H9 (cell line): Measurements from ENCODE around the gene CHD9NB. TPM values are rescaled to one million over a fixed set of nuclear protein-coding genes. Genes with fewer than 3 reads are reported as not detected.

ENCODE experiments used
- DNase-seq: peaks from one replicate; pipeline ENCODE4 v3.0.0-alpha.2; 2017
- H2AFZ ChIP-seq: one replicate; pipeline ENCODE4 v1.6.1; 2013; ENCODE audit warnings: mild to moderate bottlenecking, low read length, control low read depth, moderate library complexity
- H2AK5ac ChIP-seq: 2 replicates; pipeline ENCODE4 v1.6.1; 2013; ENCODE audit warnings: low read length, control low read depth, mixed read lengths; ENCODE audit not compliant: insufficient read length
- H2BK120ac ChIP-seq: one replicate; pipeline ENCODE4 v1.6.1; 2013; ENCODE audit warnings: low read depth, mild to moderate bottlenecking, low read length, control low read depth, inconsistent platforms; ENCODE audit not compliant: poor library complexity, severe bottlenecking
- H2BK12ac ChIP-seq: 2 replicates; pipeline ENCODE4 v1.6.1; 2013; ENCODE audit warnings: low read length, control low read depth, mixed read lengths, low read depth; ENCODE audit not compliant: insufficient read length
- H2BK15ac ChIP-seq: 2 replicates; pipeline ENCODE4 v1.6.1; 2013; ENCODE audit warnings: low read depth, low read length, control low read depth
- H2BK20ac ChIP-seq: one replicate; pipeline ENCODE4 v1.6.1; 2013; ENCODE audit warnings: low read depth, mild to moderate bottlenecking, low read length, control low read depth, inconsistent platforms; ENCODE audit not compliant: poor library complexity, severe bottlenecking
- H2BK5ac ChIP-seq: 2 replicates; pipeline ENCODE4 v1.6.1; 2013; ENCODE audit warnings: low read length, control low read depth, mixed read lengths; ENCODE audit not compliant: insufficient read length
- H3K14ac ChIP-seq: 2 replicates; pipeline ENCODE4 v1.6.1; 2013; ENCODE audit warnings: low read length, control low read depth; ENCODE audit not compliant: insufficient read depth
- H3K18ac ChIP-seq: 2 replicates; pipeline ENCODE4 v1.6.1; 2013; ENCODE audit warnings: low read depth, mild to moderate bottlenecking, mixed read lengths, low read length, control low read depth; ENCODE audit not compliant: insufficient read length
- H3K23ac ChIP-seq: 2 replicates; pipeline ENCODE4 v1.6.1; 2013; ENCODE audit warnings: low read length, control low read depth, mixed read lengths, low read depth; ENCODE audit not compliant: insufficient read length
- H3K23me2 ChIP-seq: 2 replicates; pipeline ENCODE4 v1.6.1; 2013; ENCODE audit warnings: low read depth, mild to moderate bottlenecking, mixed read lengths, low read length, control low read depth; ENCODE audit not compliant: insufficient read length, poor library complexity, severe bottlenecking
- H3K27ac ChIP-seq: 2 replicates; pipeline ENCODE4 v1.5.1; 2013; ENCODE audit warnings: low read length, control low read depth, mixed read lengths, low read depth; ENCODE audit not compliant: insufficient read length
- H3K27me3 ChIP-seq: 2 replicates; pipeline ENCODE4 v1.6.1; 2013; ENCODE audit warnings: low read length, control low read depth, inconsistent platforms; ENCODE audit not compliant: insufficient read depth
- H3K4ac ChIP-seq: 2 replicates; pipeline ENCODE4 v1.6.1; 2013; ENCODE audit warnings: low read depth, mild to moderate bottlenecking, control low read depth, inconsistent platforms, low read length, moderate library complexity
- H3K4me1 ChIP-seq: 2 replicates; pipeline ENCODE4 v1.6.1; 2013; ENCODE audit warnings: low read length, control low read depth, inconsistent platforms; ENCODE audit not compliant: insufficient read depth
- H3K4me2 ChIP-seq: 2 replicates; pipeline ENCODE4 v1.6.1; 2013; ENCODE audit warnings: low read length, control low read depth, mixed read lengths; ENCODE audit not compliant: insufficient read length, insufficient read depth
- H3K56ac ChIP-seq: 2 replicates; pipeline ENCODE4 v1.6.1; 2013; ENCODE audit warnings: low read depth, mild to moderate bottlenecking, mixed read lengths, low read length, control low read depth; ENCODE audit not compliant: insufficient read length
- H3K79me1 ChIP-seq: 2 replicates; pipeline ENCODE4 v1.6.1; 2013; ENCODE audit warnings: low read depth, mild to moderate bottlenecking, moderate library complexity, low read length, control low read depth, inconsistent platforms; ENCODE audit not compliant: insufficient read depth, poor library complexity, severe bottlenecking
- H3K79me2 ChIP-seq: 2 replicates; pipeline ENCODE4 v1.6.1; 2013; ENCODE audit warnings: low read length, control low read depth, inconsistent platforms; ENCODE audit not compliant: insufficient read depth
- H3K9ac ChIP-seq: 2 replicates; pipeline ENCODE4 v1.6.1; 2013; ENCODE audit warnings: low read length, control low read depth, mixed read lengths; ENCODE audit not compliant: insufficient read length; ENCODE audit errors: extremely low read depth
- H3K9me3 ChIP-seq: one replicate; pipeline ENCODE4 v1.6.1; 2013; ENCODE audit warnings: low read depth, low read length, inconsistent platforms; ENCODE audit not compliant: control insufficient read depth
- H3T11ph ChIP-seq: one replicate; pipeline ENCODE4 v1.6.1; 2013; ENCODE audit warnings: mild to moderate bottlenecking, low read length, control low read depth, inconsistent platforms
- H4K20me1 ChIP-seq: one replicate; pipeline ENCODE4 v1.6.1; 2013; ENCODE audit not compliant: control insufficient read depth, insufficient read length, insufficient read depth
- H4K5ac ChIP-seq: 2 replicates; pipeline ENCODE4 v1.6.1; 2013; ENCODE audit warnings: low read depth, mild to moderate bottlenecking, mixed read lengths, low read length, control low read depth; ENCODE audit not compliant: insufficient read length
- H4K8ac ChIP-seq: replicated peaks from 2 replicates; pipeline ENCODE4 v1.6.1; 2013; ENCODE audit warnings: low read length, control low read depth, mixed read lengths, low read depth; ENCODE audit not compliant: insufficient read length
- H4K91ac ChIP-seq: 2 replicates; pipeline ENCODE4 v1.6.1; 2013; ENCODE audit warnings: low read depth, mild to moderate bottlenecking, moderate library complexity, mixed read lengths, low read length, control low read depth; ENCODE audit not compliant: insufficient read length
- H3K27ac Mint-ChIP-seq, 3 experiments: 2 replicates in 2 of 3; 3 replicates in 1 of 3; pipeline ENCODE4 v1.8.0; 2020 to 2021; ENCODE audit warnings: mixed read lengths in 3 of 3, mild to moderate bottlenecking in 1 of 3, moderate library complexity in 1 of 3
- H3K27me3 Mint-ChIP-seq: 2 replicates; pipeline ENCODE4 v1.8.0; 2021; ENCODE audit warnings: low read depth, mild to moderate bottlenecking, moderate library complexity, mixed read lengths
- H3K36me3 Mint-ChIP-seq, 3 experiments: 2 replicates in 2 of 3; 3 replicates in 1 of 3; pipeline ENCODE4 v1.8.0; 2020 to 2021; ENCODE audit warnings: low read depth in 3 of 3, mixed read lengths in 3 of 3; ENCODE audit not compliant: insufficient read depth in 1 of 3
- H3K4me1 Mint-ChIP-seq, 2 experiments: 2 replicates each; pipeline ENCODE4 v1.8.0; 2020; ENCODE audit warnings: mixed read lengths in 2 of 2
- H3K4me3 Mint-ChIP-seq, 2 experiments: 2 replicates in 1 of 2; 3 replicates in 1 of 2; pipeline ENCODE4 v1.8.0; 2020 to 2021; ENCODE audit warnings: mild to moderate bottlenecking in 2 of 2, mixed read lengths in 2 of 2, moderate library complexity in 1 of 2
- H3K9me3 Mint-ChIP-seq, 2 experiments: 2 replicates in 1 of 2; 3 replicates in 1 of 2; pipeline ENCODE4 v1.8.0; 2020; ENCODE audit warnings: mild to moderate bottlenecking in 2 of 2, mixed read lengths in 2 of 2, moderate library complexity in 1 of 2
- CTCF ChIP-seq: fragments of 200-600 bp; sonication (generic); conservative IDR thresholded peaks from 3 replicates; pipeline ENCODE4 v1.8.0; 2021; ENCODE audit warnings: antibody characterized with exemption, mild to moderate bottlenecking
- WGBS: extraction: QIAGEN DNeasy Blood & Tissue Kit; methylation state at CpG from one replicate; pipeline ENCODE4 v1.1.7; 2013; ENCODE audit warnings: missing lambda C conversion rate, low lambda C conversion rate, mixed read lengths; ENCODE audit not compliant: insufficient read length; ENCODE audit errors: extremely low coverage; 5-methylcytosine and 5-hydroxymethylcytosine counted together
- total RNA-seq: library from RNA; stranded (reverse); gene quantifications from 2 replicates; pipeline ENCODE4 v1.2.1, GENCODE V29; 2021

CHD9NB gene
- total RNA-seq, 1 experiment from 2014 or later, result 3.3 TPM

DNA sequence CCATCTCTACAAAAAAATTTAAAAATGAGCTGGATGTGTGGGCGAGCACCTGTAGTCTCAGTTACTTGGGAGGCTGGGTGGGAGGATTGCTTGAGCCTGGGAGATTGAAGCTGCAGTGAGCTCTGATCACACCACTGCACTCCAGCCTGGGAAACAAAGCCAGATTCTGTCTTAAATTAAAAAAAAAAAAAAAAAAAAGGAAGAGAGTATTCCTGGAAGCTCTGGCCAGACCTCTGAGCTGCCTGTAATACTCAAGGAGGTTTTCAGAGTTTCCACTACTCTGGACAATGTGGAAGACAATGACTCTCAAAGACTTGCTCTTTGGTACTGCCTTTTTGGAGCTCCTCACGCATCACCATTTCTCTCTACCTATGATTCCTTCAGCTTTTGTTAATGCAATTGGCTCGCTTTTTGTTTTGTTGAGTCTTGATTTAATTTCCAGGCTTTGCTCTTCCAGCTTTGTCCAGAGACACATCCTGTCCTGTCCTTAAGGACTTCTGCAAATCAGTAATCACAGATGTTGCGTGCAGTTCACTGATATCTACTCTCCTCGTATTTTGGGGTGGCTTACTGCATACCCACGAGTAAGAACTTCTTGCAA is 12.9 kb upstream of the CHD9NB start:
- H3K36me3 Mint-ChIP-seq, result peaks cover 0 to 16% (median 4%) of the 10 kb centered on the region in 3 experiments; a peak in 4 of 7 replicates
- no peak overlapping the region for H2AFZ ChIP-seq

More for the DNA sequence above, 12.9 kb upstream of the CHD9NB start:
- H2BK20ac ChIP-seq, result no peak overlapping the region
- no peak overlapping the region for H3K4me2 ChIP-seq
- H4K5ac ChIP-seq, result peak overlapping the region; percentile 59
- H3K9me3 Mint-ChIP-seq, result no peaks in the 10 kb centered on the region
- H3K4me1 Mint-ChIP-seq, result peaks cover 17 to 20% of the 10 kb centered on the region in 2 experiments
- no peak overlapping the region for H3K14ac ChIP-seq
- no peaks in the 10 kb centered on the region for H3K4me1 ChIP-seq
- peak overlapping the region in 2 of 3 experiments; percentile 50 to 77; a peak in 2 of 7 replicates for H3K27ac Mint-ChIP-seq
- H3K79me2 ChIP-seq, result no peaks in the 10 kb centered on the region; the same call in none of the 2 replicates
- no peaks in the 10 kb centered on the region for H3K27me3 ChIP-seq
- no CpG with 5 or more reads among the region's 6 CpGs for WGBS
- no peak overlapping the region for H2BK15ac ChIP-seq
- H3K79me1 ChIP-seq, result no peaks in the 10 kb centered on the region
- no peak overlapping the region for H3K4ac ChIP-seq
- H3K27me3 Mint-ChIP-seq, result no peaks in the 10 kb centered on the region
- H4K20me1 ChIP-seq, result no peaks in the 10 kb centered on the region
- no peak overlapping the region for H2BK12ac ChIP-seq
- H3K4me3 Mint-ChIP-seq, result no peak overlapping the region
- no peak overlapping the region for H3K23ac ChIP-seq
- no peak overlapping the region for H3K9ac ChIP-seq
- no peak overlapping the region for H2BK120ac ChIP-seq
- no peak for TF ChIP-seq CTCF
- no peak overlapping the region for H2AK5ac ChIP-seq
- no peak overlapping the region for H3K27ac ChIP-seq
- no peak overlapping the region for H3T11ph ChIP-seq
- H3K9me3 ChIP-seq, result no peaks in the 10 kb centered on the region
- no peak overlapping the region for H3K56ac ChIP-seq
- H3K18ac ChIP-seq, result no peak overlapping the region
- H2BK5ac ChIP-seq, result no peak overlapping the region
- no peak overlapping the region for H4K91ac ChIP-seq
- no peak for DNase-seq
- no peaks in the 10 kb centered on the region for H3K23me2 ChIP-seq
- no peak overlapping the region for H4K8ac ChIP-seq
